Activated CD8-positive, alpha-beta T cell treated with anti-CD3 and anti-CD28 coated beads, Interleukin-2, amount 10 ng/mL, durations not matched to agents 7 days and 5 days (primary cell): ENCODE results near the gene PTGER4. TPM values are rescaled to one million over a fixed set of nuclear protein-coding genes. Genes with fewer than 3 reads are reported as not detected.
"Not testable (repeated sequence)": the region's sequence is repeated elsewhere in the genome, so short reads cannot be mapped to it uniquely, and the experiment has no call there.

ENCODE experiments used
- ATAC-seq: fragments of 150-1000 bp; cut with Tn5 transposase; one replicate; pipeline ENCODE4 v1.10.0; 2021; ENCODE audit warnings: moderate library complexity
- CTCF ChIA-PET: fragments of 350-600 bp; sonication (Branson Sonifier 250); formaldehyde crosslinking; loops from one replicate; lab custom pipeline; 2021; ENCODE audit warnings: antibody characterized with exemption; lab: Charles Lee
- POLR2A ChIA-PET: fragments of 350-600 bp; sonication (Branson Sonifier 250); formaldehyde crosslinking; loops from one replicate; lab custom pipeline; 2021; ENCODE audit warnings: antibody characterized with exemption; lab: Charles Lee
- DNase-seq: peaks from one replicate; pipeline ENCODE4 v3.0.0-alpha.2; 2020
- H3K27ac Mint-ChIP-seq: one replicate; pipeline ENCODE4 v1.8.0; 2021; ENCODE audit warnings: mild to moderate bottlenecking, mixed read lengths
- H3K27me3 Mint-ChIP-seq: one replicate; pipeline ENCODE4 v1.8.0; 2021; ENCODE audit warnings: low read depth, mixed read lengths
- H3K36me3 Mint-ChIP-seq: one replicate; pipeline ENCODE4 v1.8.0; 2021; ENCODE audit warnings: low read depth, mixed read lengths
- H3K4me1 Mint-ChIP-seq: one replicate; pipeline ENCODE4 v1.8.0; 2021; ENCODE audit warnings: low read depth, mixed read lengths
- H3K4me3 Mint-ChIP-seq: one replicate; pipeline ENCODE4 v1.8.0; 2021; ENCODE audit warnings: mild to moderate bottlenecking, mixed read lengths
- H3K9me3 Mint-ChIP-seq: one replicate; pipeline ENCODE4 v1.8.0; 2022; ENCODE audit warnings: mixed read lengths; ENCODE audit not compliant: insufficient read depth
- total RNA-seq, 2 experiments: library from RNA; stranded (reverse); gene quantifications; one replicate each; pipeline ENCODE4 v1.2.3, GENCODE V29; 2021

The PTGER4 gene
- total RNA-seq, 2 experiments from 2014 or later: 45.8 to 50.8 TPM

GRCh38 chr5:40691894-40692293 is 12.2 kb downstream of the PTGER4 start:
- H3K9me3 Mint-ChIP-seq: no peaks in the 10 kb centered on the region
- no peak for ATAC-seq
- no peak for DNase-seq
- ChIA-PET CTCF (no interaction called here), POLR2A (interaction anchor here (0.6 to 1.4 kb wide), 2 partner anchors 294 to 304 kb away, joined by 3 to 5 read pairs; no protein-coding TSS in a partner anchor)
- no peak overlapping the region for H3K4me3 Mint-ChIP-seq
- H3K4me1 Mint-ChIP-seq: peaks cover 46% of the 10 kb centered on the region
- H3K27ac Mint-ChIP-seq: no peak overlapping the region
- H3K27me3 Mint-ChIP-seq: no peaks in the 10 kb centered on the region
- H3K36me3 Mint-ChIP-seq: peaks cover 84% of the 10 kb centered on the region

GRCh38 chr5:40694433-40694832 is 14.7 kb downstream of the PTGER4 start:
- no peak overlapping the region for H3K4me3 Mint-ChIP-seq
- peaks cover 70% of the 10 kb centered on the region for H3K36me3 Mint-ChIP-seq
- ChIA-PET CTCF (no interaction called here), POLR2A (interaction anchor here (1.0 kb wide), 1 partner anchor 18 kb away, joined by 3 read pairs; no protein-coding TSS in a partner anchor)
- H3K27me3 Mint-ChIP-seq: no peaks in the 10 kb centered on the region
- H3K9me3 Mint-ChIP-seq: no peaks in the 10 kb centered on the region
- peaks cover 22% of the 10 kb centered on the region for H3K4me1 Mint-ChIP-seq
- H3K27ac Mint-ChIP-seq: no peak overlapping the region
- ATAC-seq: no peak
- no peak for DNase-seq

DNA sequence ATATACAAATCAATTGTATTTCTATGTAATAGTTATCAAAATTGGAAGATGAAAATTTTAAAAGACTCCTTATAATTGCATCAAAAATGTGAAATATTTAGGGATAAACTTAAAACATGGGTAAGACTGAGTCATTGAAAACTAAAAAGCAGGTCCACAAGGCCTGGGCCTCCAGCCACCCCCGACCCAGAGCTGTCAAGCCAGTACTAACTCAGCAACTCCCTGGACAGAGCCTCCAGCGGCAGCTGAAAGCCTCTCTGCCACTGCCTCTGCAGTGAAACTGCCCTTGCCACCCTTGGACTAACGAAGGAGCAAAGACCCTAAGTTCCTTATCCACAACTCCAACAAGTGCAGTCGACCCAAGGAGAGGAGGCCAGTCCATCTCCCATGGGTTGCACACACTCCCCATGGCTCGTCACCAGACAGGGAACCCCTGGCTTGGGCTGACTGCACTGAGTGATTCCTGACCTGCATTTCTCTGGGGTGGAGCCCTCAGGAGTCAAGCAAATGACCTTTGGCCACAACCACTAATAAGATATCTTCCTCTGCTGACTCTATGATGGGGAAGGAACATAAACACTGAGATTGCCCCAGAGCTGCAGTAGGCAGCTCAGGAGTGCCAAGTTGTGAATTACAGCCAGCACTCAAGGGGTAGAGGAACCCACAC is 20.5 kb downstream of the PTGER4 start:
- ChIA-PET CTCF (interaction anchor here (0.5 kb wide), 1 partner anchor 111 kb away, joined by 3 read pairs; no protein-coding TSS in a partner anchor), POLR2A (no interaction called here)
- no peak for DNase-seq
- Mint-ChIP-seq H3K9me3 (peaks cover 29% of the 10 kb centered on the region), H3K4me1 (no peaks in the 10 kb centered on the region), H3K27ac (no peak overlapping the region), H3K4me3 (no peak overlapping the region), H3K27me3 (no peaks in the 10 kb centered on the region), H3K36me3 (peaks cover 72% of the 10 kb centered on the region)
- no peak for ATAC-seq

- POLR2A ChIA-PET, DNase-seq, ATAC-seq, H3K27me3 Mint-ChIP-seq, CTCF ChIA-PET, H3K4me3 Mint-ChIP-seq, H3K27ac Mint-ChIP-seq, H3K4me1 Mint-ChIP-seq: not testable (repeated sequence)
- Mint-ChIP-seq H3K36me3 (peaks cover 69% of the 10 kb centered on the region), H3K9me3 (peaks cover 29% of the 10 kb centered on the region)
These were observed 22.3 kb downstream of the PTGER4 start for GRCh38 chr5:40702027-40702426.

DNA sequence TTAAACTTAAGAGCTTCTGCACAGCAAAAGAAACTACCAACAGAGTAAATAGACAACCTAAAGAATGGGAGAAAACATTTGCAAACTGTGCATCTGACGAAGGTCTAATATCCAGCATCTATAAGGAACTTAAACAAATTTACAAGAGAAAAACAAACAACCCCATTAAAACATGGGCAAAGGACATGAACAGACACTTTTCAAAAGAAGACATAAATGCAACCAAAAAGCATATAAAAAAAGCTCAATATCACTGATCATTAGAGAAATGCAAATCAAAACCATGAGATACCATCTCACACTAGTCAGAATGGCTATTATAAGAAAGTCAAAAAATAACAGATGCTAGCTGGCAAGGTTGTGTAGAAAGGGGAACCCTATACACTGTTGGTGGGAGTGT is 25.8 kb downstream of the PTGER4 start:
- H3K27me3 Mint-ChIP-seq, H3K4me1 Mint-ChIP-seq, H3K4me3 Mint-ChIP-seq, POLR2A ChIA-PET, DNase-seq, H3K27ac Mint-ChIP-seq, ATAC-seq: not testable (repeated sequence)
- CTCF ChIA-PET: interaction anchor here (0.8 to 1.4 kb wide), 2 partner anchors 10 to 16 kb away, joined by 3 to 4 read pairs; no protein-coding TSS in a partner anchor
- peaks cover 29% of the 10 kb centered on the region for H3K9me3 Mint-ChIP-seq
- H3K36me3 Mint-ChIP-seq: peaks cover 73% of the 10 kb centered on the region

GRCh38 chr5:40710575-40710974 is 30.9 kb downstream of the PTGER4 start:
- H3K9me3 Mint-ChIP-seq, CTCF ChIA-PET, ATAC-seq, H3K4me1 Mint-ChIP-seq, POLR2A ChIA-PET, H3K27me3 Mint-ChIP-seq, H3K27ac Mint-ChIP-seq, H3K4me3 Mint-ChIP-seq, DNase-seq: not testable (repeated sequence)
- H3K36me3 Mint-ChIP-seq: peaks cover 36% of the 10 kb centered on the region

DNA sequence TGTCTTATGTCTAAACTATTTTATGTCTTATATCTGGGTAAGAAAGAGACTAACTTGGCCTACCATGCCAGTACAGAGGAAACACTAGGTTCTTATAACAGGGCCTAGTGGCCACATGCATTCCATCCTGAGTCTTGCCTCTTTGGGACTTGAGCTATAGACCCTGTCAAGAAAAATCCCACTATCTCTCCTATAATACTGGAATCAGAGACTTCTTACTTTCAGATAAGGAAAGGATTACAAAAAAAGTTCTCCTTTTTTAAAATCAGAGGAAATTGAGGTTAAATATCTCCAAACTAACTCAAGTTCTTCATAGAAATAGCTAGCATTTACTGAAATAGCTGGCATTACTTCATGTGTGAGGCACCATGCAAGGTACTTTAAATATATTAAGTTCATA is 34.3 kb downstream of the PTGER4 start:
- no peak for DNase-seq
- Mint-ChIP-seq H3K27me3 (no peaks in the 10 kb centered on the region), H3K4me3 (no peak overlapping the region), H3K9me3 (no peaks in the 10 kb centered on the region), H3K27ac (no peak overlapping the region), H3K4me1 (no peaks in the 10 kb centered on the region), H3K36me3 (peaks cover 32% of the 10 kb centered on the region)
- POLR2A ChIA-PET: no interaction called here
- ATAC-seq: no peak
- CTCF ChIA-PET: interaction anchor here (1.7 to 2.5 kb wide), 4 partner anchors 10 to 765 kb away, joined by 5 to 12 read pairs (median 6); no protein-coding TSS in a partner anchor

GRCh38 chr5:40716000-40716399 is 36.3 kb downstream of the PTGER4 start:
- POLR2A ChIA-PET: no interaction called here
- H3K27me3 Mint-ChIP-seq: no peaks in the 10 kb centered on the region
- no peak overlapping the region for H3K4me3 Mint-ChIP-seq
- CTCF ChIA-PET: no interaction called here
- no peak overlapping the region for H3K27ac Mint-ChIP-seq
- ATAC-seq: no peak
- H3K9me3 Mint-ChIP-seq: no peaks in the 10 kb centered on the region
- H3K36me3 Mint-ChIP-seq: peaks cover 38% of the 10 kb centered on the region
- no peaks in the 10 kb centered on the region for H3K4me1 Mint-ChIP-seq
- no peak for DNase-seq

DNA sequence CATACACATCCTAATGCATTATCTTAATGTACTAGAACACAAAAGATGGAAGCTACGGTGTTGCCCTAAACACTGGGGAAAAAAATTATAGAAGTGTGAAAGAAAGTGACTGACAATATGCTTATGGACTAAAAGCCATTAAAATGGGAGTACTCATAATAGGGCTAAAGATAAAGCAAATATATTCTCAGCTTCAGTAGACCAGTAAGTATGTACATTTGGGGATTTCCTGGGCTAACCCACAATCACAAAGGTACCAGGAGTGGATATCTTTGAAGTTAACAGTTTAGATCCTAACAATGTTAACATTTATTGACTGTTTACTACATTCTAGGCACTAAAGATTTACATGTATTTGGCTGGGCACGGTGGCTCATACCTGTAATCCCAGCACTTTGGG is 36.9 kb downstream of the PTGER4 start:
- no peak for DNase-seq
- Mint-ChIP-seq H3K9me3 (peaks cover 3% of the 10 kb centered on the region), H3K4me3 (no peak overlapping the region), H3K36me3 (peaks cover 42% of the 10 kb centered on the region), H3K27me3 (no peaks in the 10 kb centered on the region), H3K4me1 (no peaks in the 10 kb centered on the region), H3K27ac (no peak overlapping the region)
- POLR2A ChIA-PET: no interaction called here
- no peak for ATAC-seq
- CTCF ChIA-PET: no interaction called here

- ChIA-PET POLR2A (no interaction called here), CTCF (no interaction called here)
- H3K9me3 Mint-ChIP-seq: peaks cover 4% of the 10 kb centered on the region
- no peak overlapping the region for H3K4me3 Mint-ChIP-seq
- peaks cover 47% of the 10 kb centered on the region for H3K36me3 Mint-ChIP-seq
- no peaks in the 10 kb centered on the region for H3K4me1 Mint-ChIP-seq
- H3K27me3 Mint-ChIP-seq: no peaks in the 10 kb centered on the region
- ATAC-seq: no peak
- no peak overlapping the region for H3K27ac Mint-ChIP-seq
- DNase-seq: no peak
These were observed 37.6 kb downstream of the PTGER4 start for GRCh38 chr5:40717281-40717680.

DNA sequence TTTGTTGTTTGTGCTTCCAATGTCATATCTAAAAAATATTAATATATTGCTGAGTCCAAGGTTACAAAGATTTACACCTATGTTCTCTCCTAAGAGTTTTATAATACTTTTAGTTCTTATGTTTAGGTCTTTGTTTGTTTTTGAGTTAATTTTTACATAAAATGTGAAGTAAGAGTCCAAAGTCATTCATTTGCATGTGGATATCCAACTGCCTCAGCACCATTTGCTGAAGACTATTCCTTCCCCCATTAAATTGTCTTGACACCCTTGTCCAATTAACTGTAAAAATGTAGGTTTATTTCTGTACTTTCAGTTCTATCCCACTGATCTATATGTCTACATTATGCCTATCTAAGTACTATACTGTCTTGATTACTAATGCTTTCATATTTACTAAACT is 40.4 kb downstream of the PTGER4 start:
- H3K27me3 Mint-ChIP-seq: no peaks in the 10 kb centered on the region
- no peaks in the 10 kb centered on the region for H3K4me1 Mint-ChIP-seq
- CTCF ChIA-PET: no interaction called here
- POLR2A ChIA-PET: no interaction called here
- peaks cover 4% of the 10 kb centered on the region for H3K9me3 Mint-ChIP-seq
- DNase-seq (no peak), ATAC-seq (no peak)
- H3K4me3 Mint-ChIP-seq: no peak overlapping the region
- H3K36me3 Mint-ChIP-seq: peaks cover 58% of the 10 kb centered on the region
- no peak overlapping the region for H3K27ac Mint-ChIP-seq

DNA sequence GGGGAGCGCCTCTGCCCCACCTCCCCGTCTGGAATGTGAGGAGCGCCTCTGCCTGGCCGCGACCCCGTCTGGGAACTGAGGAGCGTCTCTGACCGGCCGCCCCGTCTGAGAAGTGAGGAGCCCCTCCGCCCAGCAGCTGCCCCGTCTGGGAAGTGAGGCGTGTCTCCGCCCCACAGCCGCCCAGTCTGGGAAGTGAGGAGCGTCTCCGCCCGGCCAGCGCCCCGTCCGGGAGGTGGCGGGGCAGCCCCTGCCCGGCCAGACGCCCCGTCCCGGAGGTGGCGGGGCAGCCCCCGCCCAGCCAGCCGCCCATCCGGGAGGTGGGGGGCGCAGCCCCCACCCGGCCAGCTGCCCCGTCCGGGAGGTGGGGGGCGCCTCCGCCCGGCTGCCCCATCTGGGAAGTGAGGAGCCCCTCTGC is 42.8 kb downstream of the PTGER4 start:
- POLR2A ChIA-PET, H3K27ac Mint-ChIP-seq, ATAC-seq, H3K9me3 Mint-ChIP-seq, CTCF ChIA-PET, H3K4me3 Mint-ChIP-seq, H3K27me3 Mint-ChIP-seq, H3K4me1 Mint-ChIP-seq, DNase-seq: not testable (repeated sequence)
- peaks cover 48% of the 10 kb centered on the region for H3K36me3 Mint-ChIP-seq
